Measurements from ENCODE around the gene NHP2.
"Not testable (repeated sequence)": the region's sequence is repeated elsewhere in the genome, so short reads cannot be mapped to it uniquely, and the experiment has no call there.

Gene NHP2

DNA sequence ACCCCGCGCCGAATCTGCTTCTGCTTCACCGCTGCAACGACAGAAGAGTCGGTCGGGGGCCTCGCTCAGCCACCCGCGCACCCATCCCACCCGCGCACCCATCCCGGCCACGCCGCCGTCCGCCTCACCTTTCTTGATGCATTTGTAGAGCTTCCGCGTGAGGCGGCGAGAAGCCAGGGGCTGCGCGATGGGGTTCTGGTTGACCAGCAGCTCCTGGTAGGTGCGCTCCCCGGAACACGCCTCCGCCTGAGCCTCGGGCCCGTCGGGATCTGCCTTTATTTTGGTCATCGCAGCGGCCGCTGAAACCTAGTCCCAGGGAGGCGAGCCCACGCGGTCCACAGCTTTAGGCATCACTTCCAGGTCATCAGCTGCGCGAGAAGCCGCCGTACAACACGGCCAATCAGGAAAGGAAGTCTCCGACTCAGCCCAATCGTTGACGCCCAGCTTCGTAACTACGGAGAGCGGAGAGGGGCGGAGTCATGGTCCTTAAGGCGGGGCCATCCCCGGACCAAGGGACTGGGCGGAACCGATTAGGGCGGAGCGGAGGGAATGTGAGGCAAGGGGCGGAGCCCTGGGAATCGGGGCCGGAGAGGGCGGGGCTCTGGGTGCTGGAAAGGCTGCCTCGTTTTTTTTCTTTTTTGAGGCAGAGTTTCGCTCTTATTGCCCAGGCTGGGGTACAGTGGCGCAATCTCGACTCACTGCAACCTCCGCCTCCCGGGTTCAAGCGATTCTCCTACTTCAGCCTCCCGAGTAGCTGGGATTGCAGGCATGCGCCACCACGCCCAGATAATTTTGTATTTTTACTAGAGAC is at the start of gene NHP2:
Gene NHP2 (minus strand): TSS at position 356 of the 811 bp plus-strand sequence. CDS start 68 bp downstream, at position 288.
- peak; percentile 95 to 97 for DNase-seq

DNA sequence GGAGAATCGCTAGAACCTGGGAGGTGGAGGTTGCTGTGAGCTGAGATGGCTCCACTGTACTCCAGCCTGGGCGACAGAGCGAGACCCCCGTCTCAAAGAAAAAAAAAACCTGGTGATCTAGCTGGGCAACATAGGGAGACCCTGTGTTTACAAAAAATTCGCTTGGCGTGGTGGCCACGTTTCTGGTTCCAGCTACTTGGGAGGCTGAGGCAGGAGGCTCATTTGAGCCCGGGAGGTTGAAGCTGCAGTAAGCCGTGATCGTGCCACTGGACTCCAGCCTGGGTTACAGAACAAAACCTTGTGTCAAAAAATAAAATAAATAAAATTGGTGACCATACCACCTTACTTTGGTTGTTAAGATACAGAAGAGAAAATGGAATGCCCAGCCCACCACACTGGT is 48.9 kb upstream of the NHP2 start:
- no peak for DNase-seq

DNA sequence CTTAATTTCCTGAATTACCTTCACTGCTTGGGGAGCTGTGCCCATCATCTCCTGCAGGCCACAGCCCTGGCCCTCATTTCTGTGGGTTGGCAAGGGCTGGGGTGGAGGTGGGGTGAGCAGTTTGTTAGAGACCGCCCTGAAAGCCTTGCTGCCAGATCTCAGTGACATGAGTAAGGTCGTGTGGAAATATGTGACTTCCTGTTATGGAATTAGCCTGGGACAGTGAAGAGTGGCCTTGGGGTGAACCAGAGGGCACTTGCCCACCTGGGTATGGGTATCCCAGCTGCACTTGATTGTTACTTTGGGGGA is 48.2 kb upstream of the NHP2 start:
- DNase-seq: peak; percentile 52 to 55

DNA sequence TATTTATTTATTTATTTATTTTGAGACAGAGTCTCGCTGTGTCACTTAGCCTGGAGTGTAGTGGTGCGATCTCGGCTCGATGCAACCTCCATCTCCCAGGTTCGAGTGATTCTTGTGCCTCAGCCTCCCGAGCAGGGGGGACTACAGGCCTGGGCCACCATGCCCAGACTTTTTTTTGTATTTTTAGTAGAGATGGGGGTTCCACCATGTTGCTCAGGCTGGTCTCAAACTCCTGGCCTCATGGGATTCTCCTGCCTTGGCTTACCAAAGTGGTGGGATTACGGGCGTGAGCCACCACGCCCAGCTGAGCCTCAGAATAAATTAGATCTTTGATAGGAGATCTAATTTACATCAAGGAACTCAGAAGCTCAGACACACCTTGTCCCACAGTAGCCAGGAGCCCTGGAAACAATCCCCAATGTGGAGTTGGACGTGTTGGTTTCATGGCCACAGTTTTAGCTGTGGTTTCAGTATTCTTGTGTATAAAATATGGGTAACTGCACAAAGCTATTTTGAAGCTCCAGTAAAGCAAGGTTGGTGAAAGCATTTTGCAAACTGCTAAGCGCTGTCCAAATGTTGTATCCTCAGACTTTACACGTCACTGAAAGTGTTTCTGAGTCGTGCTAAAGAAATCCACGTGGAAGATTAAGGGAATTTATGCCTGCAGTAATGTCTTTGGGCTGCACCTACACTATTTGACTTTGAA is 47.7 kb upstream of the NHP2 start:
- no peak for DNase-seq

DNA sequence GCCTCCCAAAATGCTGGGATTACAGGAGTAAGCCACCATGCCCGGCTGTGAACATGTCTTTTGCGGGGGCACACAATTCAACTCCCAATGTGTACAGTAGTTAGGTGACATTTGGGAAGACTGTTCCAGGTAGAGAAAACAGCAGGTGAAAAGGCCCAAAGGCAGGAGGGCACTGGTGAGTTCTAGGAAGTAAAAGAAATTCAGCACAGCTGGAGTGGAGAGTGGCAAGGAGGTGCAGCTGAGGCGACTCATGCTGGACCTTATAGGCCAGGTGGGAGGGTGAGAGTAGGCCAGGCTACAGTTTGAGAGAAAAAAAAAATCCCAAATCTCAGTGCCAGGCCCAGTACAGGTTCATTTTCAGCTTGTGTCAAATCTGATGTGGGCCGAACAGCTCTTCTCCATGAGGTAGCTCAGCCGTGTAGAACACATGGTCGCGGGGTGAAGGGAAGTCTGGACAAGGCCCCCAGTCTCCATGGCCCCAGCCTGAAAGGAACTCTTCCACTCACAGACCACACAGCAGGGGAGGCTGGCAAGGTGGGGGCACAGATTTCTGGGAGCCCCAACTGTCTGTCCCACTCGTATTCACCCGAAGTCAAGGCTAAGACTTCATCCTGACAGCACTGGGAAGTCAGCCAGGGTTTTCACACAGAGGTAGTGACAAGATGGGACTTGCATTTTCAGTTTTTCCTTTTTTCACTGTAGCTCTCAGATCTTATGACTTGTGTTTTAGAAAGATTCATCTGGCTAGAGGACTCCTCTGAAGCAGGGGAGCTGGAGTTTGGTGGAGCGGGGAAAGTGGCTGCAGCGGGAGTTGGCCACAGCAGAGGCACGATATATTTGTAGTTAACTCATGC is 46.1 kb upstream of the NHP2 start:
- DNase-seq: no peak

DNA sequence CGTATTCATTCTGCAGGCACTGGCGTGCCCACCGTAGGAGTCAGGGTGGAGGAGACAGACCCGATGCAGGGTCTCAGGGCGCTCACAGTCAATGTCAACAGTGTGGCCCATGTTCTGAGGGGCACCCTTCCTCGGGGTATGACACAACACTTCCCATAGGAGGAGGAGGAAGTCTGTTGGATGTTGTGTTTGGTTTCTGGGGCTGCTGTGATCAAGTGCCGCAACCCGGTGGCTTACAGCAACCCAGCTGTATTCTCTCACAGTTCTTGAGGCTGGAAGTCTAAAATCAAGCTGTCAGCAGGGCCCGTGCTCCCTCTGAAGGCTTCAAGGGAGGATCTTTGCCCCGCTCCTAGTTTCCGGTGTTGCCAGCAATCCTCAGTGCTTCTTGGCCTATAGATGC is 45.0 kb upstream of the NHP2 start:
- no peak for DNase-seq

DNA sequence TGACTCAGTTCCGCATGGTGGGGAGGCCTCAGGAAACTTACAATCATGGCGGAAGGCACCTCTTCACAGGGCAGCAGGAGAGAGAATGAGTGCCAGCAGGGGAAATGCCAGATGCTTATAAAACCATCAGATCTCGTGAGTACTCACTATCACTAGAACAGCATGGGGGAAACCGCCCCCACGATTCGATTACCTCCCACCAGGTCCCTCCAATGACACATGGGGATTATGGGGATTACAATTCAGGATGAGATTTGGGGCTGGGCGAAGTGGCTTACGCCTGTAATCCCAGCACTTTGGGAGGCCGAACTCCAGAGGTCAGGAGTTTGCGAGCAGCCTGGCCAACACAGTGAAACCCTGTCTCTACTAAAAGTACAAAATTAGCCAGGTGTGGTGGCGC is 44.5 kb upstream of the NHP2 start:
- not testable (repeated sequence) for DNase-seq

DNA sequence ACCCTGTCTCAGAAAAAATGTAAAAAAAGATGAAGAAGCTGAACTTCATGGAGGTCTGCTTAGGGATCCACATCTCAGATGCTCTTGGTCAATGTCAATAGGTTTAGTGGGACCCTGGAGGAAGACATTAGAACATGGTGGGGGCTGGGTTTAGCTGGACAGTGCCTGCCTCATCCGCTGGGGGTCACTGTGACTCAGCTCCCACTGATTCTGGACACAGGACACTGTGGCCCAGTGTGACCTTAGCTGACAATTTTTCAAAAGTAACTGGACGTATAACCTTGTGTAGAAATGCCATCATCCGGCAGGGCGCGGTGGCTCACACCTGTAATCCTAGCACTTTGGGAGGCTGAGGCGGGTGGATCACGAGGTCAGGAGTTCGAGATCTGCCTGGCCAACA is 43.3 kb upstream of the NHP2 start:
- DNase-seq: peak in 1 of 2 experiments; percentile 20

DNA sequence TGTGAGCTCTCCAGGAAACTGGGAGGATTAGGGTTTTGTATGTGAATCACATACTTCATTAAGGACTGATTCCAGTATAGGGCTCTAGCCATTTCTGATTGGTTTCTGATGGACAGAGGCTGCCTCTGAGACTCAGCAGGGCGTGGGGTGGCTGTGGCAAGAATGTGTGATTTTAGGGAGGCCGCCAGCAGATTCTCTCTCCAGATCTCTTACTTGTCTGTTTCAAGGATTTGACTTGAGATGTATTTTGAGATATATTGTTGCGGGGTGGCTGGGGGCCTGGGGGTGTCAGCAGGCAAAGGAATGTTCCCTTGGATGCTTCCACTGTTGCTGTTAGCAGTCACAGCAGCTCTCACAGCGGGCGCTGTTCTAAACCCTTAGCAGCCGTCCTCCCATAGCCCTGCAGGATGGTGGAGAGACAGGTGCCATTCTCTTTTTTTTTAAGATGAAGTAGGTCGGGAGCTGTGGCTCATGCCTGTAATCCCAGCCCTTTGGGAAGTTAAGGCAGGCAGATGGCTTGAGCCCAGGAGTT is 42.7 kb upstream of the NHP2 start:
- no peak for DNase-seq

DNA sequence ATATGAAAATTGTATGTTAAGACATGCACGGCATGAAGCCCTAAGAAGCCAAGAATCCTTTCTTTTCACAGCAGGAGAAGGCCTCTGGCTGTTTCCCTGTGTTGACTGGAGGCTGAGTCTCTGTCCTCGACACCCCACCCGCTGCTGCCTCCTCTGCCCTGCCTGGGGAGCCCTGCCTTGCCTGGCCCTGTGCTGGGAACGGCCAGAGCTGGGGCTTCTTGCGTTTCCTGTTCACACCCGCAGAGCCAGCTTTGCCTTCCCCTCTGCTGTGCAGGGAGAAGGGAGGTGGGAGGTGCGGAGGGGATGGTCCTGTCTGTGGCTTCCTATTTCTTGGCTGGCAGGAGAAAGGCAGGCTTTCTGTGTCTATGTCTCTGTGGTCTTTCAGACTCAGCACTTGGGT is 40.3 kb upstream of the NHP2 start:
- DNase-seq: peak; percentile 24 to 46

DNA sequence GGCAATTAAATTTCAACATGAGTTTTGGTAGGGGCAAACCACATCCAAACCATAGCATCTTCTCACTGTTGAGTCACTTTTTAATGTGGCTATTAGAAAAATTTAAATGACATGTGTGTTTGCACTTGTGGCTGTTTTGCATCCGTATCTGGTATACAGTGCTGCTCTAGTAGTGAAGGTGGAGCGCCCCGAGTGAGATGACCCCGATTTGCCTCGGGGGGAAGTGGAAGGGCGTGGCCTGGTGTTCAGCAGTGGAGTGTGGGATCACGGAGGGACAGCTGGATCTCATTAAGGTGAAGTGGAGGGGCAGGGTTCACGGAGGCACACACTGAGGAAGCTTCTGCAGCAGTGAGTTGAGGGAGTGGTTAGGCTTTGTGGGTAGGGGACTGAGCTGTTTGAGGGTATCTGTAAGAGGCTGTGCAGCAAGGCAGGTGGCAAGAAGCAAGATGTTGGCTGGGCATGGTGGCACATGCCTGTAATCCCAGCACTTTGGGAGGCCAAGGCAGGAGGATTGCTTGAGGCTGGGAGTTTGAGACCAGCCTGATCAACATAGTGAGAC is 39.6 kb upstream of the NHP2 start:
- DNase-seq: no peak

DNA sequence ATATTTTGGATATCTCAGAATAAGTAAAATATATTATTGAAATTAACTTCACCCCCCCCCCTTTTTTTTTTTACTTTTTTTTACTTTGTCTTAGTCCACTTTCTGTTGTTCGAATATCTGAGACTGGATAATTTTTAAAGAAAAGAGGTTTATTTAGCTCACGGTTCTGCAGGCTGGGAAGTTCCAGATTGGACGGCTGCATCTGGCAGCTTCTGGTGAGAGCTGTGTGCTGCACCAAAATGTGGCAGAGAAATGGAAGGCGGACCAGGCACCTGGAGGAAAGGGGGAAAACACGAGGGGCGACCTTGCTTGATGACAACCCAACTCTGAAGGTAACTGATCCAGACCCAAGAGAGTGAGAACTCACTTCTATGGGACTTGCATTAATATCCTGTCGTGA is 39.1 kb upstream of the NHP2 start:
- DNase-seq: no peak

DNA sequence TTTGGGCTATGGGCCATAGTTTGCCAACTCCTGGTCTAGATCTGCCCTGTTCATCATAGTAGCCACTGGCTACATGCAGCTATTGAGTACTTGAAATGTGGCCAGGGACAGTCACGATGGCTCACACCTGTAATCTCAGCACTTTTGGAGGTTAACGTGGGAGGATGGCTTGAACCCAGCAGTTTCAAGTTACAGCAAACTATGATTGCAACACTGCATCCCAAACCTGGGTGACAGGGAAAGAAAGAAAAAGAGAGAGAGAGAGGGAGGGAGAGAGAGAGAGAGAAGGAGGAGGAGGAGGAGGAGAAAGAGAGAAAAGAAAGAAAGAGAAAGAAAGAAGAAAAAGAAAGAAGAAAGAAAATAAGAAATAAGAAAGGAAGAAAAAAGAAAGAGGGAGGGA is 38.6 kb upstream of the NHP2 start:
- DNase-seq: no peak

DNA sequence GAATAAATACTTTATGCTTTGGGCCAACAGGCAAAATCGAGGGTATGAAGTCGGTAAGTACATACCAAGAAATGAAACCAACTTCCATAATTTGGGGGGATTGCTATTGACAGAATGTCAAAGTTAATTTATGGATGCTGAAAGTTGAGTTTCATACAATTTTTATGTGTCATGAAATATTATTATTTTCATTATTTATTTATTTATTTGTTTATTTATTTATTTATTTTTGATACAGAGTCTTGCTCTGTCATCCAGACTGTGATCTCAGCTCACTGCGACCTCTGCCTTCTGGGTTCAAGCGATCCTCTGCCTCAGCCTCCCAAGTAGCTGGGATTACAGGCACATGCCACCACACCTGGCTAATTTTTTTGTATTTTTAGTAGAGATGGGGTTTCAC is 38.0 kb upstream of the NHP2 start:
- no peak for DNase-seq

DNA sequence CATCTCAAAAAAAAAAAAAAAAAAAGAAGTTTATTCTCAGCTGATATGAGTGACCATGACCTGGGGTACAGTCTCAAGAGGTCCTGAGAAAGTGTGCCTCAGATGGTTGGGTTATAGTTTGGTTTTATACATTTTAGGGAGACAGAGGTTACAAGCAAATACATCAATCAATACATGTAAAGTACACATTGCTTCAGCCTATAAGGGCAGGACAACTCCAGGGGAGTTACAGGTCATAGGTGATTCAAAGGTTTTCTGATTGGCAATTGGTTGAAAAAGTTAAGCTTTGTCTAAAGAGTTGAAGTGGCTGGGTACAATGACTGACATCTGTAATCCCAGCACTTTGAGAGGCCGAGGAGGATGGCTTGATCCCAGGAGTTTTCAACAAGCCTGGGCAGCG is 35.7 kb upstream of the NHP2 start:
- no peak for DNase-seq

DNA sequence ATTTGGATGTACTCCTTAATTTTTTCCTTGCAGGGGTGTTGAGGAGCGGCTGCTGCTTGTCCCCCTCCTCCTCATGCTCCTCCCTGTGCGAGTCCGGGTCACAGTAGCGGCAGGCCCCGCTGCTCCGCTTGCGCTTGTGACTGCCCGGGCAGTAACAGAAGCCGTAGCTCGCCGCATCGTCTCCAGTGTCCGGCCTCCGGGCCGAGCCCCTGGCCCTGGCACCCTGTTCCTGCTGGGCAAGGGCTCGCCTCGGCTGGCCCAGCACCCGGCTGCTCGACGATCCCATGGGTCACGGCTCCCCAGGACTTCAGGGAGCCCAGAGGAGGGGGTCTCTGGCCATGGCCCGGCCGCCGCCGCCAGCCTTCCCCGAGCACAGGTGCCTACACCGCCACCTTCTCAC is 33.3 kb upstream of the NHP2 start, which contains the start of gene GMCL2:
Gene GMCL2 (minus strand): TSS at position 358 of the 400 bp plus-strand sequence. CDS start 72 bp downstream, at position 286.
- DNase-seq: no peak

DNA sequence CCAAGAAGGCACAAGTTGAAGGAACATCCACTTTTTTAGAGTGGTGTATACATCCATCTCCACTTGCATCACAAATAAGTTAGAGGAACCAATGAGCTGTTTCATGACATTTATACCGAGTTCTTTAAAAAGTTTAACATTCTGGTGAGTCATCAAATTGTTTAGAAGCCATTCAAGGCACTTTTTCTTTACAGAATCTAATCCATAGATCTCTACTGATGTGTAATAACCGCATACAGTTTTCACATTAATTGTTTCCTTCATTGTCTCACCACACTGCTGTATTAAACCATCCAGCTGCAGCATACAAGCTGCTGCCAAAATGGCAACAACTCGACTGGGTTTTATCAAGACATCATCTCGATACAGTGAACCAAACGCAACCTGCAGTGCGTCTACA is 32.7 kb upstream of the NHP2 start:
- DNase-seq: peak; percentile 13 to 15

DNA sequence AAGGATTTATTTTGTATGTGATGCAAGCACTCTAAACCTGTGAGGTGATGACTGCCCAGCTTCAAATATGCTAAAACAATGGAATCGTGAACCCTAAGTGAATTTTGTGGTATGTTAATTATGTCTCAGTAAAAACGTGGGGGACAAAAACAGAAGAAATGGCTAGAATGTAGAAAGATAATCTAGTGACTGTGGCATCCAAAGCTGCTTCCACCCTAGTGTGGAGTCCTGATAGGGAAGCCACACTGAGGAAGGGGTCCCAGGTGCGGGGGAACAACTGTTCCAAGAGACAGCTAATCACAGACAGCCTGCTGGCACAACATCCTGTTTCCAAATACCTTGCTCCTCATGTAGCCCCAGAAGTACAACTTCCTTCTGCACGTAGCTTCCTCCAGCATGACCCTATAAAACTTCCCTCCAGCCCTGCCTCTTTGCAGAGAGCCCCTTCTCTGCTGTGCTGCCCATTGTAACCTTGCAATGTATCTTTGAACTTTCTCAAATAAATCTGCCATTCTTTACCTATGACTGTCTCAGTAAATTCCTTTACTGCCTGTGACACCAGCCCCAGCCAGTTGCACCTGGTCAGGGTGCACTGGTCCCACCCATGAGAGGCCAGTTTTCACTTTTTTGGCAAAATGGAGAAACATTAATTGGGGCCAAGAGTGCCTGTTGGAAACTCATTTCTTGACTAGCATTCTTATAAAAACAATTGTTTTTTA is 28.6 kb upstream of the NHP2 start:
- DNase-seq: peak; percentile 79 to 83

DNA sequence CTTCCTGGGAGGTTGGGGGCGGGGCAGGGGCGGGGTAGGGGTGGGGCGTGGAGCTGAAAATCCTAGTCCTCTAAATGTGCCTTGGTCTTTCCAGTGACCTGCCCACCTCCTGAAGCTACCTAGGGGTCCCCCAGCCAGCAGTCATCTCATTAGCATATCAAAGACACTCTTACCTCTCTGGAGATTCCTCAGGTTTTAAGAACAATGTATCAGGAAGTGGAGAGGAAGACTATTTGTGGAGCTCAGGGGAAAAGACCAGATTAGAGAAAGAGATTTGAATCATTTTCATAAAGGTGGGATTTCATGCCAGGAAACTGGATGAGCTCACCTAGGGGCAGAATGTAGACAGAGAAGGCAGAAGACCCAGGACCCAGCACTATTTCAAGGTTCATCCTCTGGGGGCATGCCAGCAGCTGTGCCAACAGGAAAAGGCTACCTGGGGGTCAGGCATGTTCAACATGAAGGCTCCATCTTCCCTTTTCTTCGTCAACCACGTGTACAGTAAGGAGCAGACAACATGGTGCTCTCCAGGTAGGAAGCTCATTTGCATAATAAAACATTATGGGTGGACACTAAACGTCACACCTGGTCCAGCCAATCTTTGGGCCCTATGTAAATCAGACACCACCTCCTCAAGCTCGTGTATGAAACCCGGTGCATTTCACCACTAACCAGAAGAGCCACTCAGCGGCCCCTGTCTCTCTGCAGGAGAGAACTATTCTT is 26.6 kb upstream of the NHP2 start:
- no peak for DNase-seq

DNA sequence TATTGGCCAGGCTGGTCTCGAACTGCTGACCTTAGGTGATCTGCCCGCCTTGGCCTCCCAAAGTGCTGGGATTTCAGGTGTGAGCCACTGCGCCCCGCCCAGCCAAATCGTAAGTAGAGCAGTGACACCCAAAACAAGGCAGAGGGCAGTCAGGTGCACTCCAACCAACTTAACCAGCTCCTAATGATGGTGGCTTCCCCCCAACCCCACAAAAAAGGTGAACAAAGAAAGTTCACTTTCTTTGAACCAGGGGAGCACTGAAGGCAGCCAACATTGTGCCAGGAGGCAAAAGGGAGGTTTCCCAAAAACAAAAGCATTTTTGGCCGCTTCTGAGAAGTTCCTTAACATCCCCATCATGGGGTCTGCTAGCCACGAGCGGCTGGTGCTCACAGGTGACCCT is 23.9 kb upstream of the NHP2 start:
- DNase-seq: no peak

DNA sequence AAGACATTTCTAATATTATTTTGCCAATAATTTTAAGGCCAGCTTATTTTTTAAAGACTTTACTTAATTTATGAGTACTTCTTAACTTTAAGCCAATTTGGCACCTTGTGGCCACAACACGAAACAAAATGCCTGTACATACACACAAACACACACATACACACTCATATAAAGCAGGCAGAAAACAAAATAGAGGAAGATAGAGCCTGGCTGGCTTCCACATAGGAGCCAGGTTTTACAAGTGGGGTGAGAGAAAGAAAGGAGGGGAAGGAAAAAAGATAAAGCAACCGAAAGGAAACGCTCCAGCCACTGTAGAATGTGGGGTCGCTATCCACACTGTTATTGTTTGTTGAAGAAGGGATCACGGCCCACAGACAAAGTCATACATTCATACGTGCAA is 23.1 kb upstream of the NHP2 start:
- no peak for DNase-seq

DNA sequence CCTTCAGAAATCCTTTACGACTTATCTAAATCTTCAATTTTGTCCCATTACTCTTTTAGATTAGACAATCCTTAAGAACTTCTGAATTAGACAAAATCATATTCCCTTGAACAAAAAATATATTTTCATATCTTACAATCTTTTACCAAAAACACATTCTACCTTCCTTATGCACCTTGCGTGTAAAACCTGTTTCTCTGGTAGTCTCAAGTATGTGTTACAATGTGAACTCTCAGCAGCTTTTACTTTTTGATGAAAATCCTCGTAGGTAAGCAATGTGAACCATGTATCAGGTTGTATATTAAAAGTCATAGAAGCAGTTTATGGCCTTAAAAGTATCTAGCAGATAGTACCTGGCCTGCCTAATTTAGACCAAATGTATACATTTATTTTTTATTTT is 20.8 kb upstream of the NHP2 start:
- DNase-seq: no peak

All from AML-193 (cell line).